ENCODE data around the gene ITGB8.

GRCh38 chr7:20320322-20320721, 10.4 kb upstream of the ITGB8 start:
- TF ChIP-seq SUZ12 (IDR thresholded peaks at IDR 0.05; ENCODE audit: extremely low read depth, insufficient read depth, insufficient read length) (no peak), ZNF274 (IDR thresholded peaks at IDR 0.05; ENCODE audit: low read depth, low read length) (no peak)
